ENCODE data around the gene PCCA.
"Not testable (repeated sequence)": the region's sequence is repeated elsewhere in the genome, so short reads cannot be mapped to it uniquely, and the experiment has no call there.

PCCA gene

DNA sequence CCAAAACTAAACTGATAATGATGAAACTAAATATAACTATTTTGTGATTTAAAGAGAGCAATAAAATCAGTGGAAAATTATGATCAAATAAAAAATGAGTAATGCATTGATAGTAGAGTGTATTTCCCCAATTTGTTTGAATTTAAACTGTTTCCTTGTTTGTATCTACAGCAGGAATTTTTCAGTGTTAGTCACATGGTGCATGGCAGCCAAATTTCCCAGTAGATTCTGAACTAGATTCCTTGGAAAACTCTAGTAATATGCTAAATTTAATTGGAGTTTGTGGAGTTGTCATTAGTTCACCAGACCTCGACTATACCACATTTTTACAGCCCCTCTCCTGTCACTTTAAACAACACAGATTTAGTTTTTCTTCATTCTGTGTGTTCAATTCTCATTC lies 156.2 kb downstream of the PCCA start:
- no peak for DNase-seq (ENCODE audit: low read depth)

GRCh38 chr13:100247937-100248336 lies 159.0 kb downstream of the PCCA start:
- no peak for DNase-seq (ENCODE audit: low read depth)

- no peak for DNase-seq (ENCODE audit: low read depth)
Measured at GRCh38 chr13:100254002-100254401, 165.1 kb downstream of the PCCA start.

GRCh38 chr13:100262404-100262803 lies 173.5 kb downstream of the PCCA start:
- no peak for DNase-seq (ENCODE audit: low read depth)

- DNase-seq (ENCODE audit: low read depth): no peak
Measured at GRCh38 chr13:100266026-100266425, 177.1 kb downstream of the PCCA start.

- DNase-seq (ENCODE audit: low read depth): peak; percentile 38
Measured at GRCh38 chr13:100269837-100270236, 180.9 kb downstream of the PCCA start.

GRCh38 chr13:100273138-100273537 lies 184.2 kb downstream of the PCCA start:
- no peak for DNase-seq (ENCODE audit: low read depth)

DNA sequence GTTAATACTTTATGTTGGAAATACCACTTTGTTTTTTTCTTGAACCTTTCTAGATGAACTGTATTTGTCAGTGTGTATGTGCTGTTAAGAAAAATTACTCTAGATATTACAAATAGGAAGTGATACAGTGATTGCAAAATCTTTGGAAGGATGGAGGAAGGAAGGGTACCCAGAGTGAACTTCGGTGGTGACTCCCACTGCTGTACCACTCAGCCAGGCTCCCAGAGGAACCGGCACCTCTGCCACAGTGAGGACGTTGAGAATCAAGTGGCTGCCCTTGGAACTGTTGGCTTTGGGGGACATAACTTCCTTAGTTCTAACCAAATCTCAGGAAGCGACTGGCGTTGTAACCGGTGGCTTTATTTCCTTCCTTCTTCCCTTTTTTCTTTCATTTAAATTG lies 184.7 kb downstream of the PCCA start:
- DNase-seq (ENCODE audit: low read depth): no peak

GRCh38 chr13:100274942-100275506 lies 186.1 kb downstream of the PCCA start:
- no peak for DNase-seq (ENCODE audit: low read depth)

DNA sequence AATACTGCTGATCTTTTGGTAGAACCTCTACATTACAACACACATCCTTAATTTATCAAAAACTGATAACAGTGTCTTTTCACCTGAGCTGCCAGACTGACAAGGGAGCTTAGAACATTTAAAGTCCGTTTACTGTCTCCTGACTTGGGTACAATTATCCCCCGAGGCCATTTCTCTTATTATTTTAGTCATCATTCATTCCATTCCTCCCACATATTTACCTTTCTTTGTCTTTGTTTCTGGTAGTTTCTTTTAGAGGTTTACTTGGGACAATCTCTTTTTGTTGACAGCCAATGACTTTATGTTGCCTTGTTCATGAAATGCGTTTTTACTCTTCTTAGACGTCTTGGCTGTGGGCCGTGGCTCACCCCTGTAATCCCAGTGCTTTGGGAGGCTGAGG lies 186.9 kb downstream of the PCCA start:
- DNase-seq (ENCODE audit: low read depth): no peak

GRCh38 chr13:100280681-100281080 lies 191.8 kb downstream of the PCCA start:
- DNase-seq (ENCODE audit: low read depth): no peak

GRCh38 chr13:100282306-100282705 lies 193.4 kb downstream of the PCCA start:
- DNase-seq (ENCODE audit: low read depth): not testable (repeated sequence)

DNA sequence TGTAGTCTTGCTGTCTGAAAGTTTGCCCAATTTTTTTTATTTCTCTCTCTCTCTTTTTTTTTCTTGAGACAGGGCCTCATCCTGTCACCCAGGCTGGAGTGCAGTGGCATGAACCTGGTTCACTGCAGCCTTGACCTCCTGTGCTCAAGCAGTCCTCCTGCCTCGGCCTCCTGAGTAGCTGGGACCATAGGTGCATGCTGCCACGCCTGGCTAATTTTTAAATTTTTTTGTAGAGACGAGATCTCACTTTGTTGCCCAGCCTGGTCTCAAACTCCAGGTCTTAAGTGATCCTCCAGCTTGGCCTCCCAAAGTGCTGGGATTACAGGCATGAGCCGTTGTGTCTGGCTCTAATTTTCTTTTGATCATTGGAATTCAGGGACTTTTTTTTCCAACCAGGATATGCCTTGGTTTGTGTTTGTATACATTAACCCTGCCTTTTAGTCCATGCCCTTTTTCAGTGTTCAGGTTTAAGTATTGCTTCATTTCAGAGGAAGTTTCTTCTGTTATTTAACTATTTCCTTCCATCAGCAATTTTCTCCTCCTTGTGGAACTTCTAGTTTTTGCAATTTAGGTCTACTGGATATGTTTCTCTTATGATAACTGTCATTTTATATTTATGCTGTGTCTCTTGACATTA lies 201.4 kb downstream of the PCCA start:
- DNase-seq (ENCODE audit: low read depth): no peak

DNA sequence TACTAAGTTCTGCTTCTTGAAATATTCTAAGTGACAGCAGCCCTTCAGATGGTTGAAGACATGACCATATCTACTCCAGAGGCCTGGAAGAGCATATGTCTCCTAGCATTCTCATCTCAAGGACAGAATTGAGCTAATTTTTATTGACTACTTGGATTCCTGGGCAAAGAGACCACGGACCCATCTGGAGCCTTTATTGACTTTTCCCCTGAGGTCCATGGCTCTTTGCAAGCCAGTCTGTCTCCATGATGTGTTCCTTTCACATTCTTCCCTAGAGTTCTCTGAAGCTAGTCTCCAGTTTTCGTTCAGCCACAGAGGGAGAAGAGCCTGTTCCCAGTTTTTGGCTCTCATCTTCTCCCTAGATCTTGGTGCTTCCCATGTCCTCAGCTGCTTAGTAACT lies 202.7 kb downstream of the PCCA start:
- no peak for DNase-seq (ENCODE audit: low read depth)

DNA sequence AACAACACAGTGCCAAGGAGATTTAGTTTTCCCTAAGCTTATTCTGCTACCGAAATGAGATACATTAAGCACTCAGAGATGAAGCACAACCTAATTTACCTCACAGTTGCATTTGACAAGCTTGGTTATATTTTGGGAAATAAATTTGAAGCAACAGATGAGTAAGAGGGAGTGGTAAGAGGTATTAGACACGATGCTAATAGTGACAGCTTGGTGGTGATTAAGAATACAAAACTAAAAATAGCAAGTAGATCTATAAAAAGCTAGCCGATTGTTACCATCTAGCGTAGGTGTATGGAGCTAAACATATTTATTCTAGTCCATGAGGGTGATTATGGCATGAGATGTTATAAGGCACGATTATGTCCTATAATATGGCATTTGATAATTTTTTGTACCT lies 208.5 kb downstream of the PCCA start:
- no peak for DNase-seq (ENCODE audit: low read depth)

GRCh38 chr13:100298116-100298681 lies 209.3 kb downstream of the PCCA start:
- no peak for DNase-seq (ENCODE audit: low read depth)

- DNase-seq (ENCODE audit: low read depth): no peak
Measured at GRCh38 chr13:100298691-100299090, 209.8 kb downstream of the PCCA start.

DNA sequence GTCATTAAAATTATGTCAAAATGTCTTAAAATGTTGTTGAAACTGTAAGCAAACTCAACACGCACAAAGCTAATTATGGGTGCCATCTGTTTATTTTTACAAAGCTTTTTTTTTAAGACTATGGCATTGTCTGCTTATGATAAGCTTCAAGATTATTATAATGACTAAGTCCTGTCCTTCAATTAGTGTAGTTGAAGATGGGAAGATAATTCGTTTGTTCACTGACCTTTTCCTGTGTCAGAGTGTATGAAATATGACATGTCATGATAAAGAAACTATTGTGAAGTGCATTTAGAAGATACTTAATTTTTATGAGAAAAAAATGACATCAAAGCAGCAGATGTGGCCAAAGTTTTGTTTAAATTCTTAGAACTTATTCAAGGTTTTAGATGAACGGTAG lies 211.3 kb downstream of the PCCA start:
- DNase-seq (ENCODE audit: low read depth): no peak

GRCh38 chr13:100300708-100301107 lies 211.8 kb downstream of the PCCA start:
- no peak for DNase-seq (ENCODE audit: low read depth)

DNA sequence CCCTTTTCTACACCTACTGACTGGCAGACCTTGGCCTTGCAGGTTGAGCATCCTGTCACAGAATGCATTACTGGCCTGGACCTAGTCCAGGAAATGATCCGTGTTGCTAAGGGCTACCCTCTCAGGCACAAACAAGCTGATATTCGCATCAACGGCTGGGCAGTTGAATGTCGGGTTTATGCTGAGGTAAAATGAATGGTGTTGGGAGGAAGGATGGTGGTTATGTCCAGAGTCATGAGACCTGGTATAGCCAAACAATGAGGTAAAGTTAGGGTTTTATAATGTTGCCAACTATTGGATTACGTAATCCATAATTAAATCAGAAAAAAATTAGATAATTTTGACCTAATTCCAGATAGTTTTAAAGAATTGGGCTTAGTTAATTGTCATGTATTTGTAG lies 212.5 kb downstream of the PCCA start:
- DNase-seq (ENCODE audit: low read depth): no peak

- DNase-seq (ENCODE audit: low read depth): no peak
Measured at GRCh38 chr13:100302391-100302790, 213.5 kb downstream of the PCCA start.

DNA sequence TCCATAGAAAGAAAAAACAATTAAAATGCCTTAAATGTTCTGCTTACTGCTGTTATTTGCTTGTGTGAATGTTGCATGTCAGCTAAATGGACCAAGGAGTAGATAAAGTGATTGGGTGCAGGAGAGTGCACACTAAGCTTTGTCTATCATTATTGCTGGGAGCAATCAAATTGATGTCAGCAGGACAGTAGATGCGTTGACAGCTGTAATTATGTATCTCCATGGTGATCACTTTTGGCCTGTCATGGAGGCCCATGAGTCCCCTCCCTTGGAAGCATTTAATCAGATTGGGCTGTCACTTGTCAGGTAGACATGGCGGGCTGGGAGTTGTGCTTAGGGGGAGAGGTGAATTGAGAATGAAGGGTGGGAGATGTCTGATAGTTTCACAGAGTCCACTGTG lies 215.3 kb downstream of the PCCA start:
- DNase-seq (ENCODE audit: low read depth): no peak

- DNase-seq (ENCODE audit: low read depth): no peak
Measured at GRCh38 chr13:100305398-100305797, 216.5 kb downstream of the PCCA start.

DNA sequence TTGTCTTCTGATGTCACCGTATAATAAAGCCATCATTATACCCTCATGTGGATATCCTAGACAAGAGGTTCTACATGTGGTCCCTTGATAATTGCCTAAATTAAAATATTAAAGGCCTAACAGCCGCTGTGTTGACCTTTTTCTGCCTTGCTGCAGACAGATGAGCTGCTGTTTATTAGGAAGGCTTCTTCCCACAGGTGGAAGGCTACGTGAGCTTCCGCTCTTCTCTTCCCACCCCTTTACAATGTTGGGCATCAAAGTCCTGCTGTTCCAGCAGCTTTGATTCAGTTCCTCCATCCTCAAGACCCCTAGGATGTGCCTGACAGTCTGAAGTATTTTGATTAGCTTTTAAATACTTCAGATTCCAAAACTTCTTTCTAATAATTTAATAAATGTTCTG lies 217.1 kb downstream of the PCCA start:
- no peak for DNase-seq (ENCODE audit: low read depth)
